HG02678 (cell line): ENCODE data around the gene GRIPAP1.
"Not testable (repeated sequence)": the region's sequence is repeated elsewhere in the genome, so short reads cannot be mapped to it uniquely, and the experiment has no call there.

ENCODE experiments used
- ATAC-seq: cut with Tn5 transposase; IDR thresholded peaks from one replicate; pipeline ENCODE4 v1.9.1; 2021; ENCODE audit warnings: mild to moderate bottlenecking, moderate library complexity; ENCODE audit not compliant: unreplicated experiment

GRIPAP1 gene

GRCh38 chrX:48997455-48997854 lies 4.6 kb downstream of the GRIPAP1 start:
- no peak for ATAC-seq

DNA sequence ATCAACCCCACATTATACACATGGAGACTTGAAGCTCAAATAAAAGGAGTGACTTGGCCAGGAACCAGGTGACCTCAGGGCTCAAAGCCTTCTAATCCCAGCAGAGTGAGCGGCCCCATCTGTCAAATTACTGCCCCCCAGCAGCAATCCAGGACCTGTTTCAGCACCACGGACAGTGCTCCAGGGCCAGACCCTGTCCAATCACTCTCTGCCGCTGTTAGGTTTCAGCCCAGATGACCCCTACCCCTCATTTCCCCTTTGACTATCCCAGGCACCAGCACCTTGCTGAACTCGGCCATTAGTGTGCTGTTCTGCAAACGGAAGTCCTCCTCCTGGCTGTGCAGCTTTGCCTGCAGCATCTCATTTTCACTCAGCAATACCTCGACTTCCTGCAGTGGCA lies 5.1 kb downstream of the GRIPAP1 start:
- no peak for ATAC-seq

GRCh38 chrX:48992341-48992740 lies 9.7 kb downstream of the GRIPAP1 start:
- no peak for ATAC-seq

DNA sequence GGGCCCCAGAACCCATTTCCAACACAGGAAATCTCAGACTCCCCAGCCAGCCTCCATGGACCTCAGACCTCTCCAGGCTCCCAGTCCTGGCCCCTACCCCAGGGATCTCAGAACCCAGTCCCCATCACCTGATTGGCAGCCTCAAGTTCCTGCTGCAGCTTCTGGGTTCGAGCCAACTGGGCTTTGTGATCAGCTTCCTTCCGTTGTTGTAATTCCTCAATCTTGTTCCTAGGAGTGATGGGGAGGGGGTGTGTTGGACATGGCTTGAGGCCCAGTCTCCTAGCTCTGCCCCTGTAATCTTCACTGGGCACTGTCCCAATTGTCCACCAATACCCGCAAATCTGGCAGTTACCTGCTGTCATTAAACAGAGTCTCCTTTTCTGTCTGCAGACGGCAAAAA lies 12.6 kb downstream of the GRIPAP1 start:
- no peak for ATAC-seq

DNA sequence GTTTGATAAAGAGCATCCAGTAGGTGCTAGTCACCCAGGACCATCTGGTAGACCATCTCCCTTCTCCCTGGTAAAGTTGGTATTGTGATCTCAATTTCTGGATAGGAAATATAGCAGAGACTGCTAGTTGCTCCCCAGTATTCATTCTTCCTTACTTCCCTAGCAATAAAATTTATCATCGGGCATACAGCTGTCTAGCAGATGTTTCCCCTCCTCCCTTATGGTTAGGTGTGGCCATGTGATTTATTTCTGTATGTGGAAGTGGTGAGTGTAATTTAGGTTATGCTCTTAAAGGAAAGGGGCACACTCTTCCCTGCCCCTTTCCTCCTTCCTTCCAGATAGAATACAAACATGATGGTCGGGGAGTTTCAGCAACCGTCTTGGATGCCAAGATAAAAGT lies 18.2 kb downstream of the GRIPAP1 start:
- no peak for ATAC-seq

DNA sequence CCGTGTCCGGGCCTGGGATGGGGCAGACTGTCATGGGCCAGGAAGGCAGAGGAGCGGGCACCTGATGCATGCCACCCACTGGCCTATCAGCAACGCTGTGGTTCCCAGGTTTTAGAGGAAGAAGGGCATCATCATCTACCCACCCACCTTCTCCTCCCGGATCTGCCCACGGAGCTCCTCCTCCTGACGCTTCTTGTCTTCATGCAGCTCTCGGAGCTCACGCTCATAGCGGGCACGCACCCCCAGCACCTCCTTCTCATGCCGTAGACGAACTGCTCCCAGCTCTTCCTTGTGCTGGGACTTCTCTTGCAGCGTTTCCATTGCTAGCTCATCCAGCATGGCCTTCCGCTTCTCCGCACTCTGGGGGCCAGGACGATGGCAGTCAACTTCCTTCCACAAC lies 19.0 kb downstream of the GRIPAP1 start:
- no peak for ATAC-seq

DNA sequence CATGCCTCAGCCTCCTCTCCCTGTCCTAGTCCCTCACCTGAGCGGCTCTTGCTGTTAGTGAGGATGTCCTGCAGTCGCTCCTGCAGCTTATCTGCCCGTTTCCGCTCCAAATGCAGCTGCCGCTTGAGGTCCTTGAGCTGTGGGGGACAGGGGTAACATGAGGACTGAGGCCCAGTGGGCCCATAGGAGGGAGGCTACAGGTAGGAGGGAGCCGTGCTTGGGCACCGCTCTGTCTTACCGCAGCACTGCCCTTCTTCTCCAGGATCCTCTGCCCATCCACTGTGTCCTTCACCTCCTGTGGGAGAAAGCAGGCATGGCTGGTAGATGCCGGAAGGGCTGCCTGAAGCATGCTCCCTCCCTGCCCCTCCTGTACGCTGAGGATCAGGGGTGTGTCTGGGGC lies 20.9 kb downstream of the GRIPAP1 start:
- no peak for ATAC-seq

DNA sequence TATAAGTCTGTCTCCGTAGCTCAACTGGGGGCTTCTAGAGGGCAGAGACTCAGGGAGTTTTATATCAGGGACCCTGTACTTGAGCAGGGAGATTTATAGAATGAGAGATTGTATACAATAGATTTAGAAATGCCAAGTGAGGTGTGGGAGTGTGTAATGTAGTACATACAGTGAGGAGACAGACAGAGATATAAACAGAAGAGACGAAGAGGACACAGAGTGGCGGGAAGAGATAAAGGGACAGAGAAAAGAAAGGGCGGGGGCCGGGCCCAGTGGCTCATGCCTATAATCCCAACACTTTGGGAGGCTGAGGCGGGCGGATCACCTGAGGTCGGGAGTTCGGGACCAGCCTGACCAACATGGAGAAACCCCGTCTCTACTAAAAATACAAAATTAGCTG lies 21.7 kb downstream of the GRIPAP1 start:
- not testable (repeated sequence) for ATAC-seq

- no peak for ATAC-seq
Observed at GRCh38 chrX:48978226-48978625, 23.8 kb downstream of the GRIPAP1 start.

- no peak for ATAC-seq
Observed at GRCh38 chrX:48976086-48976485, 26.0 kb downstream of the GRIPAP1 start.

DNA sequence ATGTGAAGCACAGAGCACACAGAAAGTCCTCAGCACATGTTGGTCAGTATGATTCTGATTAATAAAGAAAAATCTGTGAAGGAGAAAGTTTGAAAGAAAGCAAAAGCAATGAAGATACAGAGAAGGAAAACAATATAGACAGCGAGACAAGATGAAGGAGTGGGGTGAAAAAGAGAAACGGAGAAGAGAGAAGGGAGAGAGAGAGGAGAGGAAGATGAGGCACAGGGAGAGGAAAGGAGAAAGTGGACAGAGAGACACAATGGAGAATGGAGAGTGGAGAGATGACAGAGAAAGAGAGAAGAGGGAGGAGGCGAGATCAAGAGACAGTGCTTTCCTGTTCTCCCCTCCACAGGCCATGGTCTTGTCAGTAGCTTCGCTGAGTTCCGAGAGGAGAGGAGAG lies 26.5 kb downstream of the GRIPAP1 start:
- no peak for ATAC-seq

- ATAC-seq, result no peak
Observed at GRCh38 chrX:48975041-48975440, 27.0 kb downstream of the GRIPAP1 start.

DNA sequence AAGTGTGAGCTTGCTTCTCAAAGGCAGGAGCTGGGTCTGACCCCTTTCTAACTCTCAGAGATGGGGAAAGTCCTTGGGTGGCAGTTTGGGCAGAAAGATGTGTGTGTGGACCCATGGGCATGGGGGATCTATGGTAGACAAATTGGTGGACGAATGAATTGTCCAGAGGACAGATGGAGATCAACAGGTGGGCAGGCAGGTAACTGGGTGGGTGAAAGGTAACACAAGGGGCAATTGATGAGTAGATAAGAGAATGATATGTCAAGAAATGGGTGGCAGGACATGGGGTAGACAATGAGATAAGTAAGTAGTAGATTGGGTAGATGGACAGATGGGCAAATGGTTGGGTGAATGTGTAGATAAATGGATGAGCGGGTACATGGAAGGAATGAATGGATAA lies 27.5 kb downstream of the GRIPAP1 start:
- ATAC-seq, result no peak

DNA sequence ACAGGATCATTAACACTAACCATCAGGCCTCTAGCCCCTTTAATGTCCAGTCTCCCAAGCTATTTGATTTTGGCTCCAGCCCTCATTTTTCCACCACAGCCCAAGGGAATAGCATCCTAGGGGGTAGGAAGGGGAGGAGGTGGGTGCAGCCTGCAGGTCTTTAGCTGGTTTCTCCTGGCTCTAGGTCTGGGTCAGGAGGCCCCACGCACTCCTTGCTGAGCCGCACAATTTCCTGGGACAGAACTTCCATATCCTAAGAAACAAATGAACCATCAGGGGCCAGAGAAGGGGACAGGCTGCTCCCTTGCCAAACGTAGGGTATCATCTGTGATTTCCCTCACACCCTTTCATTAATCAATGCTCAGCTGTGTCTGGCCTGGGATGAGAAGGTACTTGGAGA lies 28.0 kb downstream of the GRIPAP1 start:
- no peak for ATAC-seq

DNA sequence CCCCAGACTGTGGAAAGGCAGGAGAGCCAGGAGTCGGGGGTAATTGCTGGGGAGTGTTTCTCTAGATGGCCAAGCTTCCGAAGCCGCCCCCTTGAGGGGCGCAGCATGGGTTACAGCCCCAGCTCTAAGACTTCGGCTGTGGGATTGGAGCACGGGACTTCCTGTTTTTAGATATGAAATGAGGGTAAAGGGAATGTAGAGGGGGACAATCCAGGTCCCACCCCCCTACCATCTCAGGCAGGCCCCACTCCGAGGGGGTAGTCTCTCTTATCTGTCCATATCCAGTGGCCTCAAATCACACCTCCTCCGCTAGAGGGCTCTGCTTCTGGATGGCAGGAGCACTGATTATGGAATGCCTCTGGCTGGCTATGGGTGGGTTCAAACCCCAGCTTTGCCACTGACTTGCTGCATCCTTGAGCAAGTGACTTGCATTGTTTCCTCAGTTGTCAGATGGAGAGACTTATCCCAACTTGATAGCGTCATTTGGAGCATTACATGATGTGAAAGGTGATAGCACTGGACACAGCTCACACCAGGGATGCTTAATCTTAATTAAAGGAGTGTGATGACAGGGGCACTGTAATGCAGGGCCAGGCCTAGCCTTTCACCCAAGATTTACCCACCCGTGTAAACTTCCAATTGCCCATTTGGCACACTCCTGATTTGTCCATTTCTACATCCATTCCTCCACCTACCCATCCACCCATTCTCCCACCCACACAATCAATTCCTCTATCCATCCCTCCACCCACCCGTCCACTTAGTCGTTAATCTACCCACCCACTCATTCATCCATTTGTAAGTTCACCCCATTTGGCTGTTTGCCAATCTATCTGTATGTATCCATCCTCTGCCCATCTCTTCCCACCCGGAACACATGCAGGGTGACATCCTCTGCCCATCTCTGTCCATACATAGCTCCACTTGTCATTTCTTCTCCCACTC lies 29.6 kb downstream of the GRIPAP1 start:
- no peak for ATAC-seq

DNA sequence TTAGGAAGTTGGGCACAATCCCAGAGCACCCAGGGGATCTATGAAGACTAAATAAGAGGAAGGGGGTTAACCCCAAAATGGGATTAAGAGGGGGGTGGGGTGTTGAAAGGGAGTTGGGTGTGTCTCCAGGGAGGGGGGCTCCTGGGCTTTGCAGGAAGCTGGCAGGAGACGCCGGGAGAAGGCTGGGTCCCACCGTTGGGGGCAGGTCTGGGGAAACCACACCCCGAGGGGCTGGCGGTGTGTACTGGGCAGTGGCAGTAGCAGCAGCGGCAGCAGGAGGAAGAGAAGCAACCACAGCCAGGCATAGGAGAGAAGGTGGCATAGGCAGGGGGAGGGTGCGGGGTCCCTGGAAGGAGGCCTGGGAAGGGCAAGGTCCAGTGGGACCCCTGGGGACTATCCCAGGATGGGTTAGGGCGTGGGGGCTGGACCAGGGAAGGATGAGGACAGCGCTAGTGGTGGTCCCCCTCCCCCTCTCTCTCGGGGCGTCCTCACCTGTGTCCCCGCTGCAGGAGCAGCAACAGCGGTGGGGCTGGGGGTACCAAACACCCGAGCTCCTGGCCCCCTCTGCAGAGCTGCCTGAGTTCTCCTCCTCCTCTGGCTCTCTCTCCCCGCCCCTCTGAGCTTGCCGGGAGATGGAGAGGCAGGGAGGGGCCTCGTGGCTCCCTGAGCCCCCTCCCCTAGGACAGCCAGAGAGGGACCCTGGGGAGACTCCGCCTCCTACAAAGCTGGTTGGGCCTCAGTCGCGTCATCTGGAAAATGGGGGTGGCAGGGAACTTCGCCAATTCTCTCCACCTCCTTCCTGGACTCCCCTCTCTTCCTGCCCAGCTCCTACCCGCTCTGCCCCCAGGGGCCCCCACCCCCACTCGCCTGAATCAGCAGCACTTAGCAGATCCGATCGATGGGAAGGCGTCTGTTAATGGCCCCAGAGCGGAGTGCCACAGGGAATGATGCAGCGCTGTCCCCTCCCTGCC lies 30.5 kb downstream of the GRIPAP1 start, which contains the start of gene KCND1:
KCND1 (minus strand) TSS at position 596 of the 971 bp plus-strand sequence. CDS start 1,573 bp downstream, outside the sequence.
- ATAC-seq, result no peak

GRCh38 chrX:48969471-48969870 lies 32.6 kb downstream of the GRIPAP1 start:
- no peak for ATAC-seq

GRCh38 chrX:48968377-48968776 lies 33.7 kb downstream of the GRIPAP1 start:
- ATAC-seq, result no peak

GRCh38 chrX:48966796-48967579 lies 35.1 kb downstream of the GRIPAP1 start:
- no peak for ATAC-seq

GRCh38 chrX:48965959-48966358 lies 36.1 kb downstream of the GRIPAP1 start:
- ATAC-seq, result no peak
